GM12801 (cell line): Measurements from ENCODE around the gene TFG.

Experiments used
- CTCF ChIP-seq: IDR thresholded peaks from one replicate; pipeline ENCODE4 v1.5.1; 2011; ENCODE audit warnings: control low read depth; ENCODE audit not compliant: insufficient read length; ENCODE audit errors: extremely low read depth

Gene TFG

GRCh38 chr3:100782906-100783305, 73.6 kb downstream of the TFG start:
- TF ChIP-seq CTCF: no peak

- no peak for TF ChIP-seq CTCF
Observed at GRCh38 chr3:100783619-100784018, 74.3 kb downstream of the TFG start.

- no peak for TF ChIP-seq CTCF
Observed at GRCh38 chr3:100789579-100789978, 80.3 kb downstream of the TFG start.

GRCh38 chr3:100796556-100796955, 87.3 kb downstream of the TFG start:
- TF ChIP-seq CTCF: no peak

GRCh38 chr3:100798012-100798411, 88.7 kb downstream of the TFG start:
- TF ChIP-seq CTCF: no peak
